22Rv1 (cell line): Measurements from ENCODE around the gene ZFP1.
"Not testable (repeated sequence)": the region's sequence is repeated elsewhere in the genome, so short reads cannot be mapped to it uniquely, and the experiment has no call there.

ENCODE experiments used
- H3K27ac ChIP-seq: fragments of 450-650 bp; 2 replicates; pipeline ENCODE4 v1.5.1; 2017
- ZFX ChIP-seq: fragments of 450-650 bp; IDR thresholded peaks from 2 replicates; pipeline ENCODE4 v1.6.1; 2017; ENCODE audit warnings: antibody characterized with exemption, borderline replicate concordance
- TF ChIP-seq, protein P1 (sequence below): fragments of 450-650 bp; IDR thresholded peaks from 2 replicates; pipeline ENCODE4 v1.5.1; 2017; ENCODE audit warnings: mild to moderate bottlenecking

ZFP1 gene

DNA sequence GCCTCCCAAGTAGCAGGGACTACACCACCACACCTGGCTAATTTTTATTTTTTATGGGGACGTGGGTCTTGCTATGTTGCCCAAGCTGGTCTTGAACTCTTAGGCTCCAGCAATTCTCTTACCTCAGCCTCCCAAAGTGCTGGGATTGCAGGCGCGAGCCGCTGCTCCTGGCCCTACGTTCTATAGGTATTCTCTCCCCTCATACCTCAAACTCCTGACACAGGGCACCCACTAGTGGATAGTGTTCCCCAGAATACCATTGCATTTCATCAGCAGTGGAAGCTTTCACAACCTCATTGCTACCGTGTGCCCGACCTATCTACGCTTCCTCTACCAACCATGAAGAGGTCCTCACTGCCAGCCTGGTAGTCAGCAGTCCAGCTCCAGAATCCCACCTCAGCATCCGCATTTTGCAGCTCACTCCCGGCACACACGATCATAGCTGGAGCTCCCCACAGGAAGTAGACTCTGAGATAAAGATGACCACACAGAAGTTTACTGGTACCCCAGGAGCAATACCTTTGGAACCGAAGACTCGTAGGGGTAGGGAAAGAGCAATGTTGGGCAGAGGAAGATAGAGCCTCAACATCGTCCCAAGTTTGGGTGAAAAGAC lies 49.3 kb downstream of the ZFP1 start:
- H3K27ac ChIP-seq = no peak overlapping the region
- TF ChIP-seq ZFX = no peak
- TF ChIP-seq, protein P1, sequence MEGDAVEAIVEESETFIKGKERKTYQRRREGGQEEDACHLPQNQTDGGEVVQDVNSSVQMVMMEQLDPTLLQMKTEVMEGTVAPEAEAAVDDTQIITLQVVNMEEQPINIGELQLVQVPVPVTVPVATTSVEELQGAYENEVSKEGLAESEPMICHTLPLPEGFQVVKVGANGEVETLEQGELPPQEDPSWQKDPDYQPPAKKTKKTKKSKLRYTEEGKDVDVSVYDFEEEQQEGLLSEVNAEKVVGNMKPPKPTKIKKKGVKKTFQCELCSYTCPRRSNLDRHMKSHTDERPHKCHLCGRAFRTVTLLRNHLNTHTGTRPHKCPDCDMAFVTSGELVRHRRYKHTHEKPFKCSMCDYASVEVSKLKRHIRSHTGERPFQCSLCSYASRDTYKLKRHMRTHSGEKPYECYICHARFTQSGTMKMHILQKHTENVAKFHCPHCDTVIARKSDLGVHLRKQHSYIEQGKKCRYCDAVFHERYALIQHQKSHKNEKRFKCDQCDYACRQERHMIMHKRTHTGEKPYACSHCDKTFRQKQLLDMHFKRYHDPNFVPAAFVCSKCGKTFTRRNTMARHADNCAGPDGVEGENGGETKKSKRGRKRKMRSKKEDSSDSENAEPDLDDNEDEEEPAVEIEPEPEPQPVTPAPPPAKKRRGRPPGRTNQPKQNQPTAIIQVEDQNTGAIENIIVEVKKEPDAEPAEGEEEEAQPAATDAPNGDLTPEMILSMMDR = no peak

DNA sequence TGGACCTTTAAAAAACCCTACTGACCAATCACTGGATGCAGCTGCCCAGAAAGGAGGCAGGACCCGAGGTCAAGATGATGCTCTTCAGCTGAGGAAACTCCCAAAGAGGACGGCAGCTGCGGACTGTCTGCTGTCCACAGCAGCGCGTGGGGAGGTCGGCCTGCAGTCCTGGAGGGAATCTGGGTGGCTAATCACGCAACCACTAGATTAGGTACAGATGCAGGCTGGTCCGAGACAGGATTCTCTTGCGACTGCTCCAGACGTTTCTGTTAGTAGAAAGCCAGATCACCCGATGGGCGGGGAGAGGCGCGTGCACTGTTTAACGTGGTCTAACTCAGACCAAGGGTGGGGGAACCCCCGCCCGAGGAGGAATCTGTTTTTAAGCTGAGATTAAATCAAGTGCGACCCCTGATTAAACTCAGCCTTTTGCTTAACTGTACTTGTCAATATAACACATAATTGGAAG lies 49.8 kb downstream of the ZFP1 start:
- TF ChIP-seq, protein P1 = no peak
- no peak for TF ChIP-seq ZFX
- H3K27ac ChIP-seq = no peak overlapping the region

DNA sequence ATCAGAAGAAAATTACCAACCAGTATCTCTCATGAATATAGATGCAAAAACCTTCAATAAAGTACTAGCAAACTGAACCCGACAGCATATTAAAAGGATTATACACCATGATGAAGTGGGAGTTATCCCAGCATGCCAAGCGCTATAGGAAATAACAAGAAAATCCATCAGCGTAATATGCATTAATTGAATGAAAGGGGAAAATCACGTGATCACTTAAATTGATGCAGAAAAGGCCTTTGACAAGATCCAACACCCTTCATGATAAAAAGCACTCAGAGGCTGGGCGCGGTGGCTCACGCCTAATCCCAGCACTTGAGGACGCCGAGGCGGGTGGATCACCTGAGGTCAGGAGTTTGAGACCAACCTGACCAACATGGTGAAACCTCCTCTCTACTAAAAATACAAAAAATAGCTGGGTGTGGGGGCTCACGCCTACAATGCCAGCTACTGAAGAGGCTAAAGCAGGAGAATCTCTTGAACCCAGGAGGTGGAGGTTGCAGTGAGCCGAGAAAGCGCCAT lies 53.8 kb downstream of the ZFP1 start:
- H3K27ac ChIP-seq = no peak overlapping the region
- no peak for TF ChIP-seq ZFX
- TF ChIP-seq, protein P1 = no peak

DNA sequence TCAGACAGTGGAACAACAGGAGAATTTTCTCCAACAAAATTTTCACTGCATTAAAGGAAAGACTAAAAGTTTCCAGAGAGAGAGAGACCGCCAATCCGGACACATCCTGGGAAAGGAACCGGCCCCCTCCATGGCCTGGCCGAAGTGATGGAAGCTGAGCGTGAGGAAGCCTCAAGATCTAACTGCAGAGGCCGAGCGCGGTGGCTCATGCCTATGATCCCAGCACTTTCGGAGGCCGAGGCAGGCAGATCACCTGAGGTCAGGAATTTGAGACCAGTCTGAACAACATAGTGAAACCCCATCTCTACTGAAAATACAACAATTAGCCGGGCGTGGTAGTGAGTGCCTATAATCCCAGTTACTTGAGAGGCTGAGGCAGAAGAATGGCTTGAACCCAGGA lies 54.8 kb downstream of the ZFP1 start:
- no peak for TF ChIP-seq ZFX
- TF ChIP-seq, protein P1 = no peak
- H3K27ac ChIP-seq = no peak overlapping the region

DNA sequence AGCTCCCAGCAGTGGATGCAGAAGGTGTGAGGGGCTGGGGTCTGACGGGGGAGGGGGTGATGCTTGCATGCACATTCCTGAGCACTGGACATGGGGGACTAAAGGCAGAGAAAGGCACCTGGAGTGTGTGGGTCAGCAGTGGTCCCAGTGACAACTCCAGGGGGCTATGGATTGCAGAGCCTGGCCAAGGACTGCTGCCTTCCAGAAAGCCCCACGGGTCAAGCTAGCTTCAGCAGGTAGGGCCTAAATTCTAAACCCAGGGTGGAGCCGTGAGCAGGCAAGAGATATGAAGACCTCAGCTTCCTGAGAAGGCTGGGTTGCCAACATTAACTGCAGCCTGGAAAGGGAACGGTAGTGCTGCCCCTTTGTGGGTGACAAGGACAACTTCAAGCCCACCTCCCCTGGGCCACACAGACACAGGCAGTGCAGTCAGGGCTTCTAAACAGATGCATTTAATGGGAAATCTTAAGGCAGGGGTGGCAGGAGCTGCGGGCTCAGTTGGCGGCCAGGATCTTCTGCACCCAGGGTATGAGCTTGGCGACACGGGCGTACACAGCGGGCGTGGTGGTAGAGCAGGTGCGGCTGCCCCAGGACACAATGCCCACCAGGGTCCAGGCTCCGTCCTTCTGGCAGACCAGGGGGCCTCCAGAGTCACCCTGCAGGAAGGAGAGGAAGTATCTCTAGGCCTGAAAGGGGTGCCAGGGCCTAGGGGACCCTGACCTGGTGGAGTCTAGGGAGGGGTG lies 55.5 kb downstream of the ZFP1 start:
- H3K27ac ChIP-seq = no peak overlapping the region
- TF ChIP-seq, protein P1 = no peak
- no peak for TF ChIP-seq ZFX

DNA sequence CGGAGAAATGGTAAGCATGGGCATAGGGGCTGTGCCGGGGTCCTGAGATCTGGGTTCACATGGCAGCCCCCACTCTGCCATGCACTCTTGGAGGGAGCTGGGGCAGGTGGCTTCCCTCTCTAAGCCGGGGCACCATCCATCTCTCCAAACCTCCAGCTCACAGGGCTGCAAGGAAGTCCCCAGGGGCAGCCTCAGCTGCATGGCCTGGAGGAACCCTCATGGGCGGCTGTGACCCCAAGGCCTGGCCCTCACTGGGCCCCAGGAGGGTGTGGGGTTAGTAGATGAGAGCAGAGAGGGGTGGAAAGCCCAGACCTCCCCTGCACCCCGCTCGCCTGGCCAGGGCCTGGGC lies 56.1 kb downstream of the ZFP1 start:
- TF ChIP-seq, protein P1 = no peak
- no peak for TF ChIP-seq ZFX
- H3K27ac ChIP-seq = no peak overlapping the region

DNA sequence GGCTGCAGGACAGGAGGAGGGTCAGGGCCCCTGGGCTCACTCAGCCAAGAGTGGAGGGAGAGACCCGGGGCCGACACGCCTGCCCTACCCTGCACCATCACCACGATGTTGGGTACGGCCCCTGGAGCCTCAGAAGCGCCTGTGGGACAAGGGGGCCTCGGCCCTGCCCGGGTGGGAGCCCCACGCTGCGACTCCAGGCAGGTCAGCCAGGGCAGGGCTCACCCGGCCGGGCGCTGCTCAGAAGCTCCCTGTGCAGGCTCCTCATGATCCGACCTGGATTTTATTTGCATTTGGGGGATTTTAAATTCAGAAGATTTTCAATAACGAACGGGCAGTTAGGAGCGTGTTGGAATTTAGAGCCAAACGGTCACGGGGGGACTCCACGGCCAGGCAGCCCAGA lies 56.6 kb downstream of the ZFP1 start:
- H3K27ac ChIP-seq = not testable (repeated sequence)

DNA sequence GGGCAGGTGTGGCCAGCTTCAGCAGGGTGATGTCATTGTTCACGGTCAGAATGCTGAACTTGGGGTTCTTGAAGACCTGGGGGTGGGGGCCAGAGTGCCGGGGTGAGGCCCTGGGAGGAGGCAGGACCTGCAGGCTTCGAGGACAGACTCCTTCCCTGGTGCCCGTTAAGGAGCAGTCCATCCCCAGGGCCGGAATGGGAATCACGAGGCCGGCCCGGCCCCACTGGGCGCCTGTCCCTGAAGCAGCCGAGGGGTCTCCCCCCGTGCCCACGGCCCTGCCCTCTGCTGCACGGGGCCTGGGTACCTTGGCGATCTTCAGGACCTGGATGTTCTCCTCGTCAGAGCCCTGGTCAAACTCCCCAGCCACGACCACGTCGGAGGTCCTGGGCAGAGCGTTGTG lies 57.1 kb downstream of the ZFP1 start:
- not testable (repeated sequence) for H3K27ac ChIP-seq

DNA sequence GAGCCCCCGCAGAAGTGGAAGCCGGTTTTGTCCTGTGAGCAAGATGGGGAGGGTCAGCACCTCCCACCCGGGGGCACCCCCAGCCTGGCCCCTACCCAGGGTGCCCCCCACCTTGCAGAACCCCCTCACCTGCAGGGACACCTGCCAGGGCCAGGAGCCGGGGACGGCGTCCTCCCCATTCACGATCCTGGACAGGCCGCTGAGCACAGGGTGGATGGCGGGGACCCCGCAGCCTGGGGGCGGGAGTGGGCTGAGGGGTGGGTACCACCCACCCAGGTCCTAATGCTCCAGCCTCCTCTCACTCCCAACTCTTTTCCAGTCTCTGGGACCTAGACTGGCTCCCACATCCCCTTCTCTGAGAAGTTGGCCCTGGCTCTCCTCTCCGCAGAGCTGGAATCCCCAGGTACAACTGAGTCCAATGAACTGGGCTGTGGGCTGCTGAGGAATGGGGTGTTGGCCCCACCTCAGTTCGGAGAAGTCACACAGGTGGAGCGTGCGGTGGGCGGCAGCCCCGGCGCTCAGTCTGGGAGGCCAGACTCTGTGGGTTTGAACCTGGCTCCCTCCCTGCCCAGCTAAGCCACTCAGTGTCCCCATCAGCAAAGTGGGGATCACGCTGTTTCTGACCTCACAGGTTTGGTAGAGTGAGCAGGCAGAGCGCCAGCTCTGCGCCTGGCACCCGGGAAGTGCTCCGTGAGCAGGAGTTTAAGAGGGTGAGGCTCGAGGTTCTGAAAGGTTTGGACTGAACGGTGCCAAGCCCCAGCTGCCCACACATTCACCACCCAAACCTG lies 57.8 kb downstream of the ZFP1 start:
- not testable (repeated sequence) for H3K27ac ChIP-seq
